HG03520 (cell line): ENCODE results near the gene PDE9A.

Experiments used
- ATAC-seq: cut with Tn5 transposase; IDR thresholded peaks from one replicate; pipeline ENCODE4 v1.9.1; 2021; ENCODE audit warnings: mild to moderate bottlenecking, moderate library complexity; ENCODE audit not compliant: unreplicated experiment

The PDE9A gene

DNA sequence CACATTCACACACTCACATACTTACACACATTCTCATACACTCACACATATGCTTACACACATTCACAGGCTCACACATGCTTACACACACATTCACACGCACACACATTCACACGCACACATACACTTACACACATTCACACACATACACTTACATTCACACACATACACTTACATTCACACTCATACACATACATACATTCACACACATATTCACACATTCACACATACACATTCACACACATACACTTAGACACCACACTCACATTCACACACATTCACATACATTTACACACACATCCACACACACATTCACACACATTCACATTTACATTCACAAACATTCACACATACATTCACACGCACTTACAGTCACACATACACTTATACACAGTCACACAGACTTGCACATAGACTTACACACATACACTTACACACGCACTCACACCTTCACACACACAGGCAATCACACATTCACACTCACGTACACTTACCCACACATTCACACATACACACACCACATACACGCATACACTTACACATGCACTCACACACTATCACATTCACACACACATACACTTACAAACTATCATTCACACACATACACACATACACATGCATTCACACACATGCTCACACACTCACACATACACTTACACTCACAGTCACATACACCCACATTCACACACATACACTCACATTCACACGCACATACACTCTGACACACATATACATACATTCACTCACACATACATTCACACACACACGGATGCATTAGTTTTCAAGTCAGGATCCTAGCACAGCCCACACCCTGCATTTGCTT lies 16.8 kb downstream of the PDE9A start:
- no peak for ATAC-seq

DNA sequence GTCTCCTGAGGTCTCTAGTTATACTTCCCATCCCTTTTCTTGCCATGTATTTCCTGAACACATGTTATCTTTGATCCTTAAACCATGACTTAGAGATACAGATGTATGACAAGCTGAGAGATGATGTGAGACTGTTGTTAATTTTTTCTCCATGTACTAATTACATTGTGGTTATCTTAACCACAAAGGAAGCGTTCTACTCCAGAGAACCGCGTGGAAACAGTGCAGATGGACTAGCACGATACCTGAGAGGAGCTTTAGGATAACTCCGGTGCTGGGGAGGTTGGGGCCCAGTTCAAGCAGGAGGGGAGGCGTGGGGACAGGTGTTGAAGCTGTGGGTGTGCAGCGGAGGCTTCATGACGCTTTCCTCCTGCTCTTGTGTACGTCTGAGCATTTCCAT lies 17.5 kb downstream of the PDE9A start:
- ATAC-seq = no peak

DNA sequence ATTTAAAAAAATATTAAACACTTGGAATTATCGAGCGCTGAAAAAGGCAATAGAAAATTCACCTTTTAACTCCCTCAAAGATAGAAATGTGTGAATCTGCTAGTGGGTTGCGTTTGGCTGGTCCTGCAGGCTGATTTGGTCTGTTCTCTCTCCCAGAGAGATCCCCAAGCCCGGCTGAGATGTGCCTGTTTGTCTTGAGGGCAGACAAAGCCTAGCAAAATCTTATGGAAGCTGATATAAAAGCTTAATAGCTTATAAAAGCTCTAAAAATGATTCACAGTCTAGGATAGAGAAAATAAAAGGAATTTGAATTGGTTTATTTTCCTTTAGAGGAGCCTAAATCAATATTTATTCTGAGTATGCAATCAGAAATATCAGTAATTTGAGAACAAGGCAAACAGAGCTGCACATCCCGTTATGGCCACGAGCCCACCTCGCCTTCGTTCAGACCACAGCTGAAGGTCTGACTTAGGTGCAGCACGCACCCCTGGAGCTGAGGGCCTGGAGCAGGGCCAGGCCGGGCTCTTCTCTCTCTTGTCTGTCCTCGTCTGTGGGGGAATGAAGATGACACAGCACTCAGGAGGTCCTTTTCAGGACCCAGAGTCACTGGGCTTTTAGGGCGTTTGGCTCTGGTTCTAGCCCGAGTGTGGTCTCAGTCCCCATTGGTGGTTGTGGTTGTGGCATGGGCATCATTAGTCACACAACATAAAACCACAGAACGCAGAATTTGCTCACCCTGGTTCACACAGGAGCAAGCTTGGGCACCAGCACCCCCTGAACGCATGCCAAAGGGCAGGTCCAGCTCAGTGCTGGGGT lies 18.6 kb downstream of the PDE9A start:
- ATAC-seq = no peak

- ATAC-seq = no peak
Measured at GRCh38 chr21:42672699-42673458, 19.5 kb downstream of the PDE9A start.

DNA sequence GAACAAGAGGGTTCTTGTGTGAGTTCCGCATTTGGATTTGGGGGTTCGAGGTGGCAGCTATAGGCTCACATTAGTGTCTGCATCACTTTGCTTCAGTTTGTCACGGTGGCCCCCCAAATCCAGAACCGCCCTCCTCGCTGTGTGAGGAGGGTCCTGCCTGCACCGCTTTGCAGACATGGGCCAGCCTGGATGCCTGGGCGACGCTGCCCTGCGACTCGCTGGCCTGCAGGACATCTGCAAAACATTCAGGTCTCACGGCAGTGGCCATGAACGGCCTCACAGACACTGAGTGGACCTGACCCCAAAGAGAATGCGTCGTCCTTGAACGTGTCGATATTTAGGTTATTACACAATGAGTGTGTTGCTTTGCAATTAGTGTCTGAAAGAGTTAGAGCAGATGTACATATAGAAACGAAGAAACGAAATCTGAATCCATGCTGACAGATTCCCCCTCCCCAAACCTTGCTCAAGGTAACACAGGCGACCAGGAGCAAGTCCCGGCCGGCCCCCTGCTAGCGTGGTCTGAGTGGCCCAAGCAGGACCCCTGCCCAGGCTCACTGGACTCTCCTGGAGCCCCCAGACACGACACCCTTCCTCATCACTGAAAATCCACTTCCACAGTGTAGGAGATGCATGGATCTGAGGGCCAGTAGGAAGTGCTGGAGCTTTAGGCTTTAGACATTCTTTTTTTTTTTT lies 20.4 kb downstream of the PDE9A start:
- ATAC-seq = no peak

- ATAC-seq = no peak
Measured at GRCh38 chr21:42674351-42674940, 21.0 kb downstream of the PDE9A start.

GRCh38 chr21:42675403-42675802 lies 22.0 kb downstream of the PDE9A start:
- ATAC-seq = no peak

GRCh38 chr21:42676808-42677207 lies 23.4 kb downstream of the PDE9A start:
- no peak for ATAC-seq

DNA sequence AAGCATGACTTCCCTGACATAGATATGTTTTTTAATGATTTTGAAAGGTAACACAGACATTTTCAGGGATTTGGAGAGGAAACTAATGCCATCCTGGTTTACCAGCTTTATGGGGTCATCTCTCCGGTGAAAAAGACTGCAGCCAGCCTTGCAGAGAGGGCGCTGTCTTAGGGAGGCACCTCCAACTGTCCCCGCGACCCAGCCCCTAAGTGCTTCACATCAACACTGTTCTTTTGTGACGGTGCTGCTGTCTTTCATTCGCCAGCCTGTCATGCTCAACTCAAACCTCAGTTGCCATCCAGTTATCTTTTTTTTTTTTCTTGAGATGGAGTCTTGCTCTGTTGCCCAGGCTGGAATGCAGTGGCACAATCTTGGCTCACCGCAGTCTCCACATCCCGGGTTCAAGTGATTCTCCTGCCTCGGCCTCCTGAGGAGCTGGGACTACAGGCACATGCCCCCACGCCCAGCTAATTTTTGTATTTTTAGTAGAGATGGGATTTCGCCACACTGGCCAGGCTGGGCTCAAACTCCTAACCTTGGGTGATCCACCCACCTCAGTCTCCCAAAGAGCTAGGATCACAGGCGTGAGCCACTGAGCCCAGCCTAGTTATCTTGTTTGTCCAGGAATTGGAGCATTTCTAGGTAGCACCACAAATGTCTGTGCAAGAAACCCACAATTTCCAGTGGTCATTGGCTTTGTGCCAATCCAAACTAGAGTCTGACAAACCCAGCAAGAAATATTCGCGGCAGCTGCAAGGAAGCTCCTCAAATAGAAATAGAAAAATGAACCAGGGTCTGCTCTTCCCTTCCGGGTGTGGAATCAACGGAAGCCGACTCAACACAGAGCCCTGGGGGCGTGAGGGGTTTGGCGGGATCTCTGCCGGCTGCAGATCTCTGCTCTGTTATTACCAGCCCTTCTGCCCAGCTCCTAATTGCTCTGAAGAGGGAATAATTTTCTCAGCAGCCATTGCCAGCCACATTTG lies 24.2 kb downstream of the PDE9A start:
- no peak for ATAC-seq

- ATAC-seq = no peak
Measured at GRCh38 chr21:42678618-42679295, 25.3 kb downstream of the PDE9A start.

- no peak for ATAC-seq
Measured at GRCh38 chr21:42679319-42680057, 26.1 kb downstream of the PDE9A start.

DNA sequence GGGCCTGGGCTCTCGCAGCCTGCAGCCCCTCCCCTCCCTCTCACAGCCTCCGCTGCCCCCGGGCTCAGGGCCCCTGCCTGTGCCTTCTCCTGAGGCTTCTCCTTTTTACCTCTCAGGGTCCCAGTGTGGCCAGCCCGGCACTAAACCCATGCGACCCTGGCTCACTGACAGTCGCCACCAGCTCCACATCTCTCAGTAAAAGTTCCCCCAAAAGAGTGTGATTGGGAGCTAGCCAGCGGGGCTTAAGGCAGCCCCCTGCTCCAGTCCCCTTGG lies 26.6 kb downstream of the PDE9A start:
- ATAC-seq = no peak

- ATAC-seq = no peak
Measured at GRCh38 chr21:42680429-42680828, 27.0 kb downstream of the PDE9A start.

DNA sequence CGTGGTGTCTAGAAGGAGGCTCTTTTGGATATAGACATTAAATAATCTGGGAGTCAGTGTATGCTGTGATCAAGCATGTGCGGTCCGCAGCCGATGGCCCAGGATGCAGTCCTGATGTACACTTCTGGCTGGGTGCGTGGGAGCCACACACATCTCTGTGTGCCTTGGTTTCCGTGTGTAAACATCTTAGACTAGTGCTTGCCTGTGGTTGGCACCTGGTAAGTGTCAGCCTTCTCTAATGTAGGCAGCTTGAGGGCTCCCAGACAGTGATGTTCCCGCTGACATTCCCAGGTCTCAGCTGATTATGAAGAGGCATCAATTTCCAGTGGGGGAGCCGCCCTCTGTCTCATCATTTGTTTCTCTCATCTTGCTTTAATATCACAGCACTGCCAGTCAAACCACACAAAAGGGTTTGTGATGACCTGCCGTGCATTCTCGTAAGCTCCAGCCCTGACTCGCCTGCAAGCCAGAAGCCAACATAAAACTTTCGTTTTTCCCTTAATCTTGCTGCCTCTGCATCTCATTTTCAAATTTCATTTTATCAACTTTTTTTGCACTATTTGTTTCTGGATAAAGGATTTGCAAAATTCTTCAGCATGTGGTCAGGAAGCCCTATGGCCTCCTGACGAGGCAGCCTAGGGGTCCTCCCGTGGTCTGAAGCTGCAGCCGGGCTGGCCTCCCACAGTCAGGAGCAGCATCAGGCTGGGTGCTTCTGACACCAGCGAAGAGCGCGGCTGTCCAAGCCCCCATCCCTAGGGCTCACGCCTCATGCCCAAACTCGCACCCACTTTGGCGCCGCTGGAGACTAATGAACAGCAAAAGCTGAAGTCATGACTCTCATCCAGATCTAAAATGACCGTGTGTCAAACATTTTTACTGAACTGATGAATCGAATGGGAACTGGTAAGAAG lies 28.1 kb downstream of the PDE9A start:
- ATAC-seq = no peak

- no peak for ATAC-seq
Measured at GRCh38 chr21:42682661-42683210, 29.3 kb downstream of the PDE9A start.

DNA sequence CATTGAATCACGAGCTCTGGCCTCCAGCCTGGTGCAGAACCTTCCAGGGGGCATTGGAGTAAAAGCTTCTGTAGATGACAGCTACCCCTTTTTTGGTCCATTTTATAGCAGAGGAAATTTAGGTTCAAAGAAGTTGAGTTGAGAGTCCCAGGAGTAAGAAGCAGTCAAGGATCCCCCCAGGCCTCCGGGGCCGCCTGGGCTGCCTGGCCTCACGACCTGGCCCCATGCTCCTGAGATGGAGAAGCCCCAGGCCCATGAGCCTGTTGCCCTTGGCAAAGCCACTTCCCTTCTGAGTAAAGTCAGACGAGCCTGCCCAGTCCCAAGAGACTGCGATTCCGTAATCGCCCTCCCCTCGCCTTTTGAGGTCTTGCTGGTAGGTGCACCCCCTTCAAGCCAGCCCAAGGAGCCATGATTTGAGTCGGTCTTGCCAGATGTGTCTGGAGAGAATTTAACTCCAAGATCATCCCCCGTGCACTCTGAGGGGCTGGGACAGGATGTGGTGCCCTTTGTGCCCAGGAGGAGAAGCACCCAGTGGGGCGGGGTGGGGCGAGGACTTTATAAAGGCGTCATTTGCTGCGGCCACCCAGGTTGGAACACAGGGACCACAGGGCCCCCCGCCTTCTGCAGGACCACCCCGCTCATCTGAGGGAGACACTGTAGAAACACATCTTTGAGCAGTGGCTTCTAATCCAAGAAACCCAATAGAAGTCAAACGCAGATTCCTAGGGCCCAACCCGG lies 30.1 kb downstream of the PDE9A start:
- no peak for ATAC-seq
